GM10266 (cell line): ENCODE data around the gene DSN1.

Experiments
- DNase-seq: peaks from one replicate; pipeline ENCODE4 v3.0.0; 2012; ENCODE audit errors: extremely low spot score
- CTCF ChIP-seq: IDR thresholded peaks from 2 replicates; pipeline ENCODE4 v1.5.1; 2012; ENCODE audit warnings: mild to moderate bottlenecking, low read depth; ENCODE audit not compliant: control insufficient read depth, insufficient read depth; ENCODE audit errors: missing control alignments

The DSN1 gene

GRCh38 chr20:36818861-36819260 is 45.3 kb upstream of the DSN1 start:
- no peak for TF ChIP-seq CTCF
- DNase-seq = no peak

- no peak for DNase-seq
- no peak for TF ChIP-seq CTCF
Measured at GRCh38 chr20:36818185-36818584, 44.6 kb upstream of the DSN1 start.

- TF ChIP-seq CTCF = no peak
- DNase-seq = no peak
Measured at GRCh38 chr20:36817496-36817895, 43.9 kb upstream of the DSN1 start.

GRCh38 chr20:36815454-36816091 is 42.0 kb upstream of the DSN1 start:
- no peak for DNase-seq
- TF ChIP-seq CTCF = no peak

GRCh38 chr20:36812594-36813463 is 39.3 kb upstream of the DSN1 start:
- no peak for DNase-seq
- TF ChIP-seq CTCF = no peak

- DNase-seq = peak; percentile 80
- peak; percentile 84 for TF ChIP-seq CTCF
Measured at GRCh38 chr20:36808317-36809257, 35.0 kb upstream of the DSN1 start.

- TF ChIP-seq CTCF = no peak
- no peak for DNase-seq
Measured at GRCh38 chr20:36806049-36806448, 32.5 kb upstream of the DSN1 start.
